Stimulated activated naive CD8-positive, alpha-beta T cell treated with anti-CD3 and anti-CD28 coated beads, Interleukin-15, Interleukin-2, amounts not matched to agents 100 U/mL and 50 U/mL, for 24 hours (primary cell): ENCODE data around the gene MCTP2.

Experiments used
- ATAC-seq: fragments of 150-1000 bp; cut with Tn5 transposase; one replicate; pipeline ENCODE4 v1.10.0; 2021
- DNase-seq: peaks from one replicate; pipeline ENCODE4 v3.0.0; 2021

The MCTP2 gene

DNA sequence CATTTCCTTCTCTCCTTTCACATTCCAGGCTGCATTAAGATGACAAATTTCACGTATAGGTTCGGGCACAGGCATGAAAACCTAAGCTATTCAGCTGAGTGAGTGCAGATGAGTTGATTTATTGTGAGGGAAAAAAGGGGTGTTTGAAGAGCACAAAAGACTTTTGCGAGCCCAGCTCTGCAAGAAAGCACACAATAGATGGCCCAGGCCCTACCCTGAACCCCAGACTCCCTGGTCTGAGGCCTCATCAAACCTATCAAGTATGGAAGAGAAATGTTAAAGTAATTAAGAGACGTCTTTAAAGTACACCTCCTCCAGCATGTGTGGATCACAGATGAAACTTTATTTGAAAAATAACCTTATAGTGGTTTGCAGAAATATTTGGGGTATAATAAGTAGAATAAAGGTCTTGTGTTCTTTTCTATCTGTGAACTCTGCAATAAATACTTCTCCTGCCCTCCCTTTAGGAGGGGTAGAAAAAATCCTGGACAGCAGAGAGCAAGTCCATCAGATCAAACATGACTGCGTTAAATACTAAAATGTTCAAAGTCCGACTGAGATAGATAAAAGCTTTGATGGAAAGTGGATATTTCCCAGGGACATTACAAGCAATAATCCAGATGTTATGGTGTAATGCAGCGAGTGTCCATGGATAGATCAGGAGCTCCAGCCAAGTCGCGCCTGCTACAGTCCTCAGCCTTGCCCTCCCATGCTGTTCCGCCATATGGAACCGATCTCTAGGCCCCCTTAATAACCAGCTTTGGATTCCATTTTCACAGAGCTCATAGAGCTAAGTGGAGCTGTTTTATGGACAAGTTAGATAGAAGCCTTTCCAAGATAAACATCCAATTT, 121.5 kb downstream of the MCTP2 start:
- ATAC-seq (no peak), DNase-seq (no peak)

DNA sequence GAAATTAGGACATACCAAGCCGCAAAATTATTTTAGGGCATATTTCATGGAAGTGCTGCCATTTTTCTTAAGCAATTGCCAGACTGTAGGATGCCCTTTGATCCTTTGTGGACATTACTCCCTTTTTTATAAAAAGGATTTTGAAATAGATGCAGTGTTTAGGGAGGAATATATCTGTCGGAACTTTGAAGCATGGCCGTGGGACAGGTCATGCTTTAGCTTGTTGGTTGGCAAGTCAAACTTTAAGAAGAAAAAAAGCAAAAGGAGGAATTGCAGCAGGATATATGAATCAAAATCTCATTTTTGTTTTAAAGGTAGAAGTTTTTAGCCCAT, 122.1 kb downstream of the MCTP2 start:
- DNase-seq (no peak), ATAC-seq (no peak)

DNA sequence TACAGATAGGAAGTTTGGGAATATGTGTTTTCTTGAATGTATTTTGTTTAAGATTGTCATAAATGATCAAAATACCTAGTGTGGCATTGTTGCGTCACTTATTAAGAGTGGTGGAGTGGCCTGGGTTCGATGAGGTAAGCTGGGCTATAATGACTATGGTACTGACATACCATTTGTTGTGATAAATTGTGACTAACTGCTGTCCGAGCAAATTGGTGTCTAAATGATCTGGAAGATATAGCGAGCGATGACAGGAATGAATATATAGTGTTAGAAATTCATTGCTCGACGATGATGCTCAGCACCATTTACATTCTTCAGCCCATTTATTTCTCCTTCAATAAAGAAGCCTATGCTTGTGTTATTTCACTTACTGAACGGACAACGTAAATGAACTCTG, 123.3 kb downstream of the MCTP2 start:
- no peak for DNase-seq
- no peak for ATAC-seq

DNA sequence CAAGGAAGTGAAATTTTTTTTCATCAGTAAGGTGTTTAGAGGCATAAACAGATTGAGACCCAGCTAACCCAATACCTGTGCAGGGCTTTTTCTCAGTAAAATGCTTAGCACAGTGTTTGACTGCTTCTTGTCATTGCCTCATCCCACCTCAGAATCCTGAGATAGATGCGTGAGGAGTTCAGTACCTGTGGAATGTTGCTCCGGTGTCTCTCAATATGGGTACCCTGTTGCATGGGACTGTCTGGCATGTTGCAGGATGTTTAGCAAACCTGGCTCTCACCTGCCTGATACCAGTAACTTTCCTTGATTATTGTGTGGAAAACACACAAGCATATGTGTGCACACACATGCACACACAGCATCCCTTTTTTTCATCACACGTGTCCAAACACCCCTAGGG, 128.4 kb downstream of the MCTP2 start:
- DNase-seq: no peak
- ATAC-seq: no peak

DNA sequence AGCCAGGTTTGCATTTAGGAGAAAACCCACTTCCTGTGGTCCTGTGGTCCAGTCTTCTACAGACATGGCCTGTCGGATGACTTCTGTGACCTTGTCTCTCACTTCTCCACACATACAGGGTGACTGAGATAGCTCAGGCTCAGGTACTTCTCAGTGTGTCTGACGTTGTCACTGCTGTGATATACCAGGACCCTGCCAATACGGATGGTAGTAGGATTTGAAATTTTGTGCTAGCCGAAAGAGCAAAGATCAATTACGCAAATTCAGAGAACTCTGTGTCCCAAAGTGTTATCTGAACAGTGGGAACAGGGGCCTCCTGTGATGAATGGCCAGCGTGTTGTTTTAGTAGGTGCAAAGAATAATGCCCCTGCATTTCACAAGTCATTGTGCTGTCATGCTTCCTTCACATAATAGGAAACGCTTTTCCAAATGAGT, 128.9 kb downstream of the MCTP2 start:
- DNase-seq (no peak), ATAC-seq (no peak)

DNA sequence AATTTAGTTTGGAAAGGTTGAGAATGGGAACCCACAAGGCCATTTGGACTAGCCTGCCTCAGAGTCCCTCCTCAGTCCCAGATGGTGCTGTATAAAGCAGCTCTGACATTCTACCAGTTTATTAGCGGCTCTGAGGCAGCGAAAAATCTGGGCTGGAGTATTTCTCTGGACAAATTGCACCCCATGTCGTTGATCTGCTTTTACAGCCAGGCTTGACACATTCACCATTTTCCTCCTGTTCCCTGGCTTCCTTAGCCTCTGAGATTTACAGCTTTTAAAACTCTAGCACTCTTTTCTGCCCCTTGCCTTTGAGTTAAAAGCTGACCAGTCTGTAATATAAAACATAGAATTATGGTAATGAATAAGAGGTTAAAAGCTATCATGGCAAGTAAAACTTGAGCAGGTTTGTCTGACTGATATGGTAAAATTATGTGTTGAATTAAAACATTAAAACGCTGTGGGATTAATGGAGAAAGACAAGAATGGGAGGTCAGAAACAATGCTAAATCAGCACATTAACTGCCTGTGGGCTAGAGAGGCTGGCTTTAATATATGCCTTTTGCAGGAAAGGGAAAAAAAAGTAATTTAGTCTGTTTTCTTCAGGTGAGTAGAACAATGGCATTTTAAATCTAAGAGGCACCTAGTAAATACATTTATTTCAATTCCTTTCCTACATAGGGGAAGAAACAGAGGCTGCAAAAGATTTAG, 131.2 kb downstream of the MCTP2 start:
- ATAC-seq (no peak), DNase-seq (no peak)

DNA sequence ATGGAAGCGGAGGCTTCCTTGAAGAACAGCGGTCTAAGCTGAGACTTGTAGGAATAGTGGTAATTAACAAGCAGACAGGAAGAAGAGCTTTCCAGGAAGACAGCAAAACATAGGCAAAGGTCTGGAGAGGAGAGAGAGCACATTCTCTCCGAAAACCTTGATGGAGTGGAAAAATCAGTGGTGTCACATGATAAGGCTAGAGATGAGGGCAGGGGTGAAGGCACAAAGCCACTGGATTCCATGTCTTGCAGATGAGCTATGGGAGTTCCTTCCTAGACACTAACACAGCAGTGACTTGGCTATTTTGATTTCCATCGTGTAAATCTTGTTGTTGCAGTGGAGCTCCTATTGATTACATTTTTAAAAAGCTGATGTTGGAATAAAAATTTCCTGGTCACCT, 132.0 kb downstream of the MCTP2 start:
- DNase-seq: no peak
- ATAC-seq: no peak

DNA sequence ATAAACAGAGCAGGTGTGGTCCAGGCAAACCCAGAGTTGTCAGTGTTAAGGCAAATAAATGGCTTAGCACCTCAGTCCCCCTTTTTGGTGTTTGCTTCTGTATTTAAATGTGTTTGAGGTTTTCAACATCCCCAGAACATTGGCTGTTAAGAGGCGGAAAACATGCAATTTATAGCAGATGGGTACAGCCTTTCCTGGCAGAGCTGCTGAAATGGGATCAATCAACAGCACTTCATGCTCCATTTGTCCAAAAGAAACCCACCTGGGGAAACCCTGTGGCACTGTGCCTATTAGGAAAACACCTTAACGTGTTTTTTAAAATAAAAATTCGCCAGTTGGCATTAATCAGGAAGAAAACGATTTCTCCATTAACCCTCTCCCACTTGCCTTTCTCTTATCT, 135.4 kb downstream of the MCTP2 start:
- no peak for ATAC-seq
- no peak for DNase-seq

DNA sequence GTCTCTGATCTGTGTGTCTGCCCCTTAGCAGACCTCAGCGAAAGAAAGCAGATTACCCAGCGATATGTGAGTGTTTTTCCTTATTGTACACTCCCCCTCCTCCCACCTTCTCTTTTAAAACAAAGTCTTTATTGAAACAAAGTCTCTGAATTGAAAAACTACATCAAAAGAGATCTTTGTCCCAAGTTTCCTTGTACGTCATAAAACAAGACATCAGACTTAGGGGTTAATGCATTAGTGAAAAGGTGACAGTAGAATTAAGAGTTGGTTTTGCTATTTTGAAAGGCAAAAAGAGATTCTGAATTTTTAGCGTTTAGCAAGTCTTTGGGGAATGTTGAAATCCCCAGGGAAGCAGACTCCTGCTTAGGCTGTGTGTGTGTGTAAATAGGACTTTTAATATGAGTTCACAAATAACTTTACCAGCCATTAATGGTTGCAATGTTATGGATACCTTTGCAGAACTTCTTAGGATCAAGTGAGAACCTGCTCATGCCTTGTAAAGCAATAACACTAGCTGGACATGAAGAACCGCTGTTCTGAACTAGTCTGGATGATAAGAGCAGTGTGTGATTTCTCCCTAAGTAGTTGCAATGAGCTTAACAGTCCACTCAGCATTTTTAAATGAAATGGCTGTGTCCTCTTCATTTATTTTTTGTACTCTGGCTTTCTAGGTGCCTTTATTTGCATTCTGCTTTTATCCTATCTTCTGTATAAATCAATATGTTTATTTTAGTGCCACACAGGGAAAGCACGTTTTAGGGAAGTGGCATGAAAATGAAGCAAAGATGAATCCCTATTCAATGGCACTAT, 136.6 kb downstream of the MCTP2 start:
- no peak for ATAC-seq

DNA sequence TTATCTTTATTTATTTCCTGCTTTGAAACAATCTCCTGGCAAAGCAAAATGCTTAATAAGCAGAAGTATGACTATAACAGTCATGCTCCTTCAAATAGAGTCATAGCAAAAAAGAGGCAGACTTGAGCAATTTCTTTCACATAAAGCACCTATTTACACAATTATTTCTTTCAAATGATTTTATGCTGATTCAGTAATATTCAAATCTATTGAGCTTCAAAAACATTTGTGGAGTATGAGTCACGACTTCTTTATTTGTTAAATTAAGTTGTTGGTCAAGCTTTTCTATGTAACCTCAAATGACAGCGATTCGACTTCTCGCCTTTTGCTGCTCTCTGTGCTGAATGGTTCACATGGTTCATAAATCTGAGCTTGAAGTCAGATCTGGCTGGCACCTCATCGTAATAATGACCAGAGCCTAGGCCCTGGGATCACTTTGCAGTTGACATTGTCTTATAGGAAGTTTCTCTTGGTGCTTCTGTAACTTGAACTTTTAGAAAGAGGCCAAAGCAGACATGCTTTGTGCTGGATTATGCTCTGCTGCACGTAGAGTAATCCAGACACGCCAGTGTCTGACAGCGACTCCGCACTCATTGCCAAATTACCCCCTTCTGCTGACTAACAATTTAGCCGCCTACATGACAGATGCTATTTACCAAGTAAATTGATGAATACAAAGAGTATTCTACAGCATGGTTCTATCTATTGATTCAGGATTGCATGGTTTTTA, 139.0 kb downstream of the MCTP2 start:
- no peak for ATAC-seq

More for the DNA sequence above, 136.6 kb downstream of the MCTP2 start:
- DNase-seq: no peak

DNA sequence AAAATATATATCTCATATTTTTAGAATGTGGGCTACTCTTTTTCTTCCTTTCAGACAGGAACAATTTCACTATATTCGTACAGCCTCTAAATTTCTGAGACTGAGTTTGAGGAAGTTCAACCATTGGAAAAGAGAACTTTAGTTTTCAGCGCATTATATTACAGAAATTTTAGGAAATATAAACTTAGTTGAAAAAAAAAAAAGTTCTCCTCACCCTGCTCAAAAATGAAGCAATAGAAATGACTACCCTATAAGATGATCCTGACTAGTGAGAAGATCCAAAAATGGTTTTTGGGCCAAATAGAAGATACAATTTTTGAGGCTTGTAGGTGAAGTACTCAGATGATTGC, 139.6 kb downstream of the MCTP2 start:
- DNase-seq (no peak), ATAC-seq (no peak)

More for the DNA sequence above, 139.0 kb downstream of the MCTP2 start:
- DNase-seq: no peak

DNA sequence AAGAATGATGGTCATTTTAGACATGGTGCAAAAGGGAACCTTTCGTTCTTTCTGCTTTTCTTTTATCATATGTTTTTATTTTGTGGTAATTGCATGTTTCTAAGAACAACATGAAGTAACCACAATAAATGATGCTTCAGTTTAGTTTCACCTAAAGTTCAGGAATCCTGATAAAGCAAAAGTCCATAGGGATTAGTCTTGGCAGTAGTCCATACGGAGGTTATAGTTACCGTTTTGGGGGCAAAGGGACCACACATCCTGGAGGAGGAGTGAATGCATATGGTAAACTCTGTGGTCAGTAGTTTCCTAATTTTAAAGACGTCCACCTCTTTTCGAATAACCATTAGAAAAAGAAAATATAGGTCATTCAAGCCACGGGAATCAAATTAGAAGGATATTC, 141.5 kb downstream of the MCTP2 start:
- DNase-seq (no peak), ATAC-seq (no peak)

DNA sequence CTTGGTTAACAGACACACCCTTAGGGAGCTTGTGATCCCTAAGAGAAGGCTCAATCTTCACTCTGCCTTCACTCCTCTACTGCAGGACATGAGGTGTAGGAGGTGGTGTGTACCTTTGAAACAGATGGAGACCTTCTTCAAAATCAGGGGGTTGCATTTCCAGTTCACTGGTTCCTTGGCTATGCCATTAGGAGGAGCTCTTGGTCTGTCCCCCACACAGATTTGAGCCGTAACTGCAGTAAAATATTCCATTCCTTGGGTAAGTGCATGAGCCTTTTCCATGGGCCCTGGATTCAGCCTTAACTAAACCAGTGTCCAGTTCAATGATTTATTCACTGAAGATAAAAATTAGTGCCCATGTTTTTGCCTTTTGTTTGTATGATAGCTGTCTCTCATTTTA, 144.6 kb downstream of the MCTP2 start:
- no peak for ATAC-seq
- no peak for DNase-seq

DNA sequence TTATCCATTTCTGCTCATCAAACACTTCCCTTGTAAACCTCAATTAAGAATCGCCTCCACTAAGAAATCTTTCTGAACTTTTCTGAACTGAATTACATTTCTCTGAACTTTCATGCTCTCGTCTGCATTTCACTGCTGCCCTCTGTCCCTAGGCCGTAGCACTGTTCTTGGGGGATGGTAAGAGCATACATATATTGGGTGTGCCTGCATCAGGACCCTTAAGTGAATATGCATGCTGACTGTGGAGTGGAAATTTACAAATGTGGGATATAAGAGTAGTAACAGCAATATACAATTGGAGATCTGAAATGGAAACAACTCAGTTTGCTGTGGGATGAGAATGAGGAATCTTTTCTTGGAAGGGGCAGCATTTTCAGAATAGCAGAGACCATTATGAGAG, 148.6 kb downstream of the MCTP2 start:
- ATAC-seq (no peak), DNase-seq (no peak)

DNA sequence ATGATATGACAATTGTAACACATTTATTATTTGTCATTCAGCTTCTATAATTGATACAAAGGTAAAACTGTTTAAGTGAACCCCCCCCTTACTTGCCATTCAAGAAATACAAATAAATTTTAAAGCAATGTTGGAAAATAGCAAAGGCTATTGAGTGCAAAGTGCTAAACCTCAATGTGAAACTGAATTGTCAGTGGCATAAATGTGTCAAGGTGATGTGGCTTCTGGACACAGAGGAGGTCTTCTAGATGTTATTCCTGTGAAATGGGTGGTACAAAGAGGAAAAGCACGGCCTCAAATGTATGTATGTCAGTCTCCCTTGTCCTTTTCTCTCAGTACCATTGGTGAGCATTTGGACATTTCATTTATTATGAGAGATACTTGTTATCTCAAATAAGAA, 149.4 kb downstream of the MCTP2 start:
- ATAC-seq (no peak), DNase-seq (no peak)

DNA sequence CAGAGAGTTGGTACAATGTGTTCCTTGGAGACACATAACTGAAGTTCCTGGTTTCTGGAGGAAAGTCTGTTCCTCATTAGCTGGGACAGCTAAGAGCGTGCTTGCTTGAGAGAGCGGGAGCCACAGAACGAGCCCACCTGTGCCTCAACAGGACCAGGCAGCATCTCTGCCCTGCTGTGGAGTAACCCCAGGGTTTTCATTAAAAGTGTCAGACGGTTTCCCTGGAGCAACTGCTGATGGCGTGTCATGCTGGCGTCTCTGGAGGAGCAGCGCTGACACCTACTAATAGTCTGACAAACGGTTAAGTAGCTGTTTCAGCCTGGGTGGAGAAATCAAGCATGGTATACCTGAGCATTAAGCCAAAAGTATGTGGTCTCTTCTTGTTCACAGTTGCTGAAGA, 150.0 kb downstream of the MCTP2 start:
- DNase-seq (no peak), ATAC-seq (no peak)

DNA sequence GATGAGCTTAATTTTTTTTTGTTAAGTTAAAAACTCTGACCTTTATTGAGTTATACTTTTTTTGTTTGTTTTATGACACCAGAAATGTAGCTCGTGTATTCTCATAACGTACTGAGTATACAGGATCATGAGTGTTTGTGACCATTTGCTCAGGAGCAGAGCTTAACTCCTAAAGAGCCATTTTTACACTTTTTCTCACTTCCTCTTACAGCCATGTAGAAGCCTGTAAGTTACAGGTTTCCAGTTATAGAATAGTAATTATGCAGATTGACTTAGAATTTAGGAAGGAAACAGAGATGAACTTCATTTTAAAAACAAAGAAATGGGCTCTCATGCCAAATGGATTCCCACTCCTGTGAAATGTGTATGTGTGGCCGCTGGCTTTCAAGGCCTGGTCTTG, 151.7 kb downstream of the MCTP2 start:
- ATAC-seq: no peak
- DNase-seq: no peak

DNA sequence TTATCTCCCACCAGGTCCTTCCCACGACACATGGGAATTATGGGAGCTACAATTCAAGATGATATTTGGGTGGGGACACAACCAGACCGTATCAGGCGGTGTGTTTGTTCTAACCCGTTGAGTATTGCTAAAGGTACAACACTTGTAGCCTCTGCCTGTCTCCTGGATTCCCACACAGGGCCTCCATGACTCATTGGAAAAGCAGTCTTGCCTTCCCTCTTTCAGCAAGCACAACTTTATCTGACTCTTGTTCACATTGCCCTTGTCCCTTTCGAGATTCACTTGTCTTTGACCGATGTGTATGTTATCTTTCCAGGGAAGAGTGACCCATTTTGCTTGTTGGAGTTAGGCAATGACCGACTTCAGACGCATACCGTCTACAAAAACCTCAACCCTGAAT, 152.3 kb downstream of the MCTP2 start:
- ATAC-seq (no peak), DNase-seq (no peak)

DNA sequence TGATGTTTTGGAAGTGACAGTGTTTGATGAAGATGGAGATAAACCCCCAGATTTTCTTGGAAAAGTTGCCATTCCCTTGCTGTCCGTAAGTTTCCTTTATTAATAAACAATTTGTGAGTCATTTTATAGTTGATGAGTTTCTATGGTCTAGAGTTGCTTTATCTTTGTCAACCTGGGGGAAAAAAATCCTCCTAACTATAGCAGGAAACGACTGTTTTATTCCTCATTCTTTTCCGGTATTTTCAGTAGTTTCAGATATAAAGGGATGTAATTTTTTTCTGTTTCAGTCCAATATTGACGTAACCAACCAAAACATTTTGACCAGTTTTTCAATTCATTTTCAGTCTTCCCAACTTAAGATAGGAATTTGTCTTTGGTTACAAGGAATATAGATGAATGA, 154.1 kb downstream of the MCTP2 start:
- no peak for ATAC-seq
- DNase-seq: no peak

DNA sequence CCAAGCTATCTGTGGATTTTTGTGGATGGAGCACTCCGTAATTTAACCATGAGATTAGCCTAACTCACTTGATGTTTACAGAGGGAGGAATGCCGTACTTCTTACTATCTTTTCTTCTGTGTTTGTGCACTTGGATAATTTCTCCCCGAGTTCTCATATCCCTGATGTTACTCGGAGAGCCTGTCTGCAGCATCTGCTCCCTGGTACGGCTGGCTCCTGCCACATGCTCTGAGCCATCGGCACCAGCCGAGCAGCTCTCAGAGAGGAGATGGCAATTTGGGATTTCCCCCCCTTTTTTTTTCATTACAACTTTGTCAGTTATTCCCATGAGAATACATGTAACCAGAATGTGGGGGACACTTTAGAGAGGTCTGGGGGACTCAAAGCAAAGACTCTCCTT, 155.0 kb downstream of the MCTP2 start:
- no peak for DNase-seq

DNA sequence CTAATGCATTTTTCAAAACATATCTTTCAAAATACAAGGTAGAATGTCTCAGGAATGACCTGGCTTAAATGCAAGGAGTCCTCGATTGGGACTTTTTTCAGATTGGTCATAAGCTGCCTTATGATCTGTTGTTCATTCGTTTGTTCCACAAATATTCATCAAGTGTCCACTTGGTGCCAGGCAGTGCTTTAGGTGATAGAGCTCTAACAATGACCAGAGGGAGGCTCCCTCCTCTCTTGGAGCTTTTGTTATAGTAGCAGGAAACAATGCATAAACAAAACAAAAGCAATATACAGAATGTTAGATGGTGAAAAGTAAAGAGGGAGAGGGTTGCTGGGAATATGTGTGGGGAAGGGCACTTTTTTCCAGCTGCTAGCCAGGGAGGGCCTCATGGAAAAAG, 156.1 kb downstream of the MCTP2 start:
- DNase-seq (no peak), ATAC-seq (no peak)

More for the DNA sequence above, 155.0 kb downstream of the MCTP2 start:
- ATAC-seq: no peak

DNA sequence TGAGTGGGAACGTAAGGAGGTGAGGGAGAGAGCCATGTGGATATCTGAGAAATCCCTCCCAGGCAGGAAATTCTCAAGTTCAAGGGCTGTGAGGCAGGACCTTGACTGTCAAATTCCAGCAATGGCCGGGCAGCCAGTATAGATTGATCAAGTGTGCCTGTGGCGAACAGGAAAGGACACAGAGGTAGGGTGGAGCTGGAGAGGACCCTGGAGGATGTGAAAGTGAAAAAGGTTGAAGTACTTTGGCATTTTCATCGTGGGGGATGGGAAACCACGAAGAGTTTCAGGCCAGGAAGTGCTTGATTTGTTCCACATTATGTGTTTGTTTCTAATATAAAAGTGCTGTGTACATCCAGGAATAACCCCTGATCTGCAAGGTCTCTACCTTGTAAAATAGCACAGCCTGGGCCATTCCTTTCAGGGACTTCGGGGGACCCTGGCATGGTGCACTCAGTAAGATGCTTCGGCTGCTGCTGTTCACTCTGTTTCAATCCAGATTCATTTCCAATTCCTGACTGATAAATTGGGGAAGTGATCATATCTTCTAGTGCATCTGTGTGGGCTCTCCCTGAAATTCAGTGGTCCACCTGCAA, 156.6 kb downstream of the MCTP2 start:
- peak; percentile 55 for ATAC-seq
- DNase-seq: peak; percentile 14
